Upper lobe of left lung (tissue), 4 donors: ENCODE measurements around the gene TEX22.

ENCODE experiments used
- CTCF ChIP-seq, 6 experiments: fragments of 450-650 bp in 4 of 6; fragments of 200-600 bp in 2 of 6; sonication (generic) in 2 of 6; IDR thresholded peaks; one replicate each; pipeline ENCODE4 v1.5.1; 2016 to 2019; ENCODE audit warnings: antibody characterized with exemption in 6 of 6
- EP300 ChIP-seq, 4 donors: sonication (generic); formaldehyde crosslinking; IDR thresholded peaks; one replicate each; pipeline ENCODE4 v1.5.1; 2017; ENCODE audit warnings: antibody characterized with exemption in 4 of 4, control low read depth in 2 of 4
- POLR2A ChIP-seq, 4 donors: fragments of 450-650 bp; IDR thresholded peaks; one replicate each; pipeline ENCODE4 v1.5.1; 2016 to 2017; ENCODE audit warnings: antibody characterized with exemption in 4 of 4, mild to moderate bottlenecking in 2 of 4
- POLR2AphosphoS5 ChIP-seq, 2 donors: sonication (generic); formaldehyde crosslinking; IDR thresholded peaks; one replicate each; pipeline ENCODE4 v1.5.1; 2017; ENCODE audit warnings: antibody characterized with exemption in 2 of 2

GRCh38 chr14:105436402-105436801 is 38.1 kb downstream of the TEX22 start:
- TF ChIP-seq CTCF (IDR thresholded peaks at IDR 0.05) (no peak), POLR2A (IDR thresholded peaks at IDR 0.05) (no peak), POLR2AphosphoS5 (IDR thresholded peaks at IDR 0.05) (no peak), EP300 (IDR thresholded peaks at IDR 0.05) (no peak)
